Epithelial cell of esophagus (primary cell): ENCODE results near the gene MRPS25.
"Not testable (repeated sequence)": the region's sequence is repeated elsewhere in the genome, so short reads cannot be mapped to it uniquely, and the experiment has no call there.

Experiments used
- DNase-seq: peaks from one replicate; pipeline ENCODE4 v3.0.0; 2010; ENCODE audit warnings: low read depth
- H3K4me3 ChIP-seq: 2 replicates; pipeline ENCODE4 v1.5.1; 2011; ENCODE audit warnings: mild to moderate bottlenecking, low read length, control low read depth
- TF ChIP-seq, protein P1 (sequence below): IDR thresholded peaks from 2 replicates; pipeline ENCODE4 v1.5.1; 2011; ENCODE audit warnings: low read depth, mild to moderate bottlenecking, low read length, control low read depth, inconsistent platforms; ENCODE audit not compliant: insufficient read depth; ENCODE audit errors: missing control alignments

The MRPS25 gene

GRCh38 chr3:15011174-15011573, 53.9 kb downstream of the MRPS25 start:
- peak; percentile 76 for DNase-seq
- no peak overlapping the region for H3K4me3 ChIP-seq
- TF ChIP-seq, protein P1, sequence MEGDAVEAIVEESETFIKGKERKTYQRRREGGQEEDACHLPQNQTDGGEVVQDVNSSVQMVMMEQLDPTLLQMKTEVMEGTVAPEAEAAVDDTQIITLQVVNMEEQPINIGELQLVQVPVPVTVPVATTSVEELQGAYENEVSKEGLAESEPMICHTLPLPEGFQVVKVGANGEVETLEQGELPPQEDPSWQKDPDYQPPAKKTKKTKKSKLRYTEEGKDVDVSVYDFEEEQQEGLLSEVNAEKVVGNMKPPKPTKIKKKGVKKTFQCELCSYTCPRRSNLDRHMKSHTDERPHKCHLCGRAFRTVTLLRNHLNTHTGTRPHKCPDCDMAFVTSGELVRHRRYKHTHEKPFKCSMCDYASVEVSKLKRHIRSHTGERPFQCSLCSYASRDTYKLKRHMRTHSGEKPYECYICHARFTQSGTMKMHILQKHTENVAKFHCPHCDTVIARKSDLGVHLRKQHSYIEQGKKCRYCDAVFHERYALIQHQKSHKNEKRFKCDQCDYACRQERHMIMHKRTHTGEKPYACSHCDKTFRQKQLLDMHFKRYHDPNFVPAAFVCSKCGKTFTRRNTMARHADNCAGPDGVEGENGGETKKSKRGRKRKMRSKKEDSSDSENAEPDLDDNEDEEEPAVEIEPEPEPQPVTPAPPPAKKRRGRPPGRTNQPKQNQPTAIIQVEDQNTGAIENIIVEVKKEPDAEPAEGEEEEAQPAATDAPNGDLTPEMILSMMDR: no peak

GRCh38 chr3:15010664-15011063, 54.5 kb downstream of the MRPS25 start:
- DNase-seq: peak; percentile 82
- no peak overlapping the region for H3K4me3 ChIP-seq
- TF ChIP-seq, protein P1: no peak

GRCh38 chr3:15009167-15009566, 55.9 kb downstream of the MRPS25 start:
- no peak for DNase-seq
- TF ChIP-seq, protein P1: no peak
- H3K4me3 ChIP-seq: no peak overlapping the region

GRCh38 chr3:15007681-15008141, 57.4 kb downstream of the MRPS25 start:
- H3K4me3 ChIP-seq: no peak overlapping the region
- peak; percentile 64 for DNase-seq
- TF ChIP-seq, protein P1: no peak

DNA sequence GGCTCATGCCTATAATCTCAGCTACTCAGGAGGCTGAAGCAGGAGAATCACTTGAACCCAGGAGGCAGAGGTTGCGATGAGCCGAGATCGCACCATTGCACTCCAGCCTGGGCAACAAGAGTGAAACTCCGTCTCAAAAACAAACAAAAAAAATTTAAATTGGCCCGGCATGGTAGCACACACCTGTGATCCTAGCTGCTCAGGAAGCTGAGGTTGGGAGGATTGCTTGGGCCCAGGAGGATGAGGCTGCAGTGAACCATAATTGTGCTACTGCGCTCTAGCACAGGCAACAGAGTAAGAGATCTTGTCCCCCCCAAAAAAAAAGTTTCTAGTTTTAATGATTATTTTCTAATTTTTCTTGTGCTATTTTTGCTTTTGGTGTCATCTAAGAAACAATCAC, 65.9 kb downstream of the MRPS25 start:
- H3K4me3 ChIP-seq, DNase-seq: not testable (repeated sequence)
